Muscle layer of colon (tissue), 2 donors: ENCODE results near the gene PGM1.
A peak's percentile ranks its signal among the peaks of the same experiment; 100 is the strongest.

Source experiments
- H3K27ac ChIP-seq: one replicate; pipeline ENCODE4 v1.7.0; 2013; ENCODE audit warnings: low read depth, mild to moderate bottlenecking, low read length, moderate library complexity
- H3K27me3 ChIP-seq, 2 donors: one replicate each; pipeline ENCODE4 v1.7.0; 2013; ENCODE audit warnings: low read length in 2 of 2, mild to moderate bottlenecking in 2 of 2; ENCODE audit not compliant: insufficient read depth in 2 of 2, control insufficient read depth in 1 of 2
- H3K36me3 ChIP-seq: one replicate; pipeline ENCODE4 v1.7.0; 2013; ENCODE audit warnings: mild to moderate bottlenecking, low read length; ENCODE audit not compliant: insufficient read depth
- H3K4me1 ChIP-seq: one replicate; pipeline ENCODE4 v1.7.0; 2013; ENCODE audit warnings: mild to moderate bottlenecking, low read length; ENCODE audit not compliant: insufficient read depth
- H3K4me3 ChIP-seq, 2 donors: one replicate each; pipeline ENCODE4 v1.7.0; 2013; ENCODE audit warnings: low read length in 2 of 2, low read depth in 1 of 2, mild to moderate bottlenecking in 1 of 2, moderate library complexity in 1 of 2
- H3K9ac ChIP-seq: one replicate; pipeline ENCODE4 v1.7.0; 2013; ENCODE audit warnings: low read length
- H3K9me3 ChIP-seq: one replicate; pipeline ENCODE4 v1.7.0; 2013; ENCODE audit warnings: mild to moderate bottlenecking, low read length
- donor health status: abdominal sarcoma.
- donor health status: Adenocarcinoma of cecum.

PGM1 gene

GRCh38 chr1:63669151-63669961, 76.1 kb downstream of the PGM1 start:
- Histone ChIP-seq H3K36me3 (no peaks in the 10 kb centered on the region), H3K9ac (no peak overlapping the region), H3K4me3 (no peak overlapping the region), H3K27ac (no peak overlapping the region), H3K27me3 (no peaks in the 10 kb centered on the region), H3K9me3 (no peaks in the 10 kb centered on the region), H3K4me1 (peaks cover 3% of the 10 kb centered on the region)

GRCh38 chr1:63670164-63670563, 77.0 kb downstream of the PGM1 start:
- no peak overlapping the region for H3K27ac ChIP-seq
- no peaks in the 10 kb centered on the region for H3K9me3 ChIP-seq
- no peaks in the 10 kb centered on the region for H3K27me3 ChIP-seq
- H3K36me3 ChIP-seq = no peaks in the 10 kb centered on the region
- H3K4me1 ChIP-seq = peaks cover 11% of the 10 kb centered on the region
- H3K9ac ChIP-seq = no peak overlapping the region
- no peak overlapping the region for H3K4me3 ChIP-seq

- no peaks in the 10 kb centered on the region for H3K27me3 ChIP-seq
- H3K9ac ChIP-seq = no peak overlapping the region
- no peak overlapping the region for H3K27ac ChIP-seq
- no peaks in the 10 kb centered on the region for H3K9me3 ChIP-seq
- H3K4me1 ChIP-seq = peaks cover 11% of the 10 kb centered on the region
- H3K4me3 ChIP-seq = no peak overlapping the region
- H3K36me3 ChIP-seq = no peaks in the 10 kb centered on the region
Measured at GRCh38 chr1:63671514-63671913, 78.3 kb downstream of the PGM1 start.

GRCh38 chr1:63674238-63674864, 81.1 kb downstream of the PGM1 start:
- Histone ChIP-seq H3K27me3 (no peaks in the 10 kb centered on the region), H3K27ac (peak overlapping the region; percentile 23), H3K36me3 (no peaks in the 10 kb centered on the region), H3K9me3 (no peaks in the 10 kb centered on the region), H3K4me3 (no peak overlapping the region), H3K4me1 (peaks cover 11% of the 10 kb centered on the region), H3K9ac (no peak overlapping the region)

- no peaks in the 10 kb centered on the region for H3K9me3 ChIP-seq
- no peak overlapping the region for H3K4me3 ChIP-seq
- no peak overlapping the region for H3K9ac ChIP-seq
- no peaks in the 10 kb centered on the region for H3K27me3 ChIP-seq
- no peaks in the 10 kb centered on the region for H3K36me3 ChIP-seq
- no peak overlapping the region for H3K27ac ChIP-seq
- peaks cover 11% of the 10 kb centered on the region for H3K4me1 ChIP-seq
Measured at GRCh38 chr1:63674865-63675419, 81.7 kb downstream of the PGM1 start.

GRCh38 chr1:63675420-63675931, 82.3 kb downstream of the PGM1 start:
- no peak overlapping the region for H3K27ac ChIP-seq
- H3K36me3 ChIP-seq = no peaks in the 10 kb centered on the region
- H3K9me3 ChIP-seq = no peaks in the 10 kb centered on the region
- H3K9ac ChIP-seq = no peak overlapping the region
- peaks cover 11% of the 10 kb centered on the region for H3K4me1 ChIP-seq
- H3K27me3 ChIP-seq = no peaks in the 10 kb centered on the region
- H3K4me3 ChIP-seq = no peak overlapping the region

GRCh38 chr1:63677497-63677896, 84.3 kb downstream of the PGM1 start:
- Histone ChIP-seq H3K36me3 (no peaks in the 10 kb centered on the region), H3K4me3 (no peak overlapping the region), H3K27me3 (no peaks in the 10 kb centered on the region), H3K4me1 (peaks cover 11% of the 10 kb centered on the region), H3K27ac (no peak overlapping the region), H3K9ac (no peak overlapping the region), H3K9me3 (no peaks in the 10 kb centered on the region)

- Histone ChIP-seq H3K4me3 (no peak overlapping the region), H3K4me1 (peaks cover 11% of the 10 kb centered on the region), H3K36me3 (no peaks in the 10 kb centered on the region), H3K9ac (no peak overlapping the region), H3K27me3 (no peaks in the 10 kb centered on the region), H3K27ac (no peak overlapping the region), H3K9me3 (no peaks in the 10 kb centered on the region)
Measured at GRCh38 chr1:63678200-63678599, 85.0 kb downstream of the PGM1 start.

- Histone ChIP-seq H3K4me1 (peaks cover 11% of the 10 kb centered on the region), H3K27me3 (no peaks in the 10 kb centered on the region), H3K4me3 (no peak overlapping the region), H3K9me3 (no peaks in the 10 kb centered on the region), H3K9ac (no peak overlapping the region), H3K27ac (no peak overlapping the region), H3K36me3 (no peaks in the 10 kb centered on the region)
Measured at GRCh38 chr1:63679076-63679475, 85.9 kb downstream of the PGM1 start.

GRCh38 chr1:63679589-63679988, 86.4 kb downstream of the PGM1 start:
- Histone ChIP-seq H3K4me1 (peaks cover 6% of the 10 kb centered on the region), H3K27me3 (no peaks in the 10 kb centered on the region), H3K9me3 (no peaks in the 10 kb centered on the region), H3K9ac (no peak overlapping the region), H3K4me3 (no peak overlapping the region), H3K36me3 (no peaks in the 10 kb centered on the region), H3K27ac (no peak overlapping the region)

GRCh38 chr1:63682936-63683335, 89.7 kb downstream of the PGM1 start:
- Histone ChIP-seq H3K4me3 (no peak overlapping the region), H3K9me3 (no peaks in the 10 kb centered on the region), H3K27ac (no peak overlapping the region), H3K4me1 (no peaks in the 10 kb centered on the region), H3K27me3 (no peaks in the 10 kb centered on the region), H3K9ac (no peak overlapping the region), H3K36me3 (no peaks in the 10 kb centered on the region)
